OCI-LY1 (cell line): Measurements from ENCODE around the gene MPST.

Experiments used
- H2AFZ ChIP-seq: fragments of 200-600 bp; sonication (generic), shearing (Covaris generic); 2 replicates; pipeline ENCODE4 v1.6.0; 2014; ENCODE audit warnings: antibody characterized with exemption, mild to moderate bottlenecking, low read length
- H3F3A ChIP-seq: fragments of 200-600 bp; sonication (generic), shearing (Covaris generic); 2 replicates; pipeline ENCODE4 v1.6.0; 2014; ENCODE audit warnings: mild to moderate bottlenecking, antibody characterized with exemption, low read length, moderate library complexity; ENCODE audit not compliant: insufficient read depth
- H3K27ac ChIP-seq: fragments of 200-600 bp; sonication (generic); 2 replicates; pipeline ENCODE4 v1.5.1; 2014; ENCODE audit warnings: low read length, mixed run types, mild to moderate bottlenecking, low read depth; ENCODE audit not compliant: poor library complexity, severe bottlenecking
- H3K27me3 ChIP-seq: fragments of 200-600 bp; sonication (generic); 2 replicates; pipeline ENCODE4 v1.6.0; 2014; ENCODE audit warnings: antibody characterized with exemption, mild to moderate bottlenecking, low read length, moderate library complexity; ENCODE audit not compliant: insufficient read depth
- H3K36me3 ChIP-seq: fragments of 200-600 bp; sonication (generic); 2 replicates; pipeline ENCODE4 v1.6.1; 2014; ENCODE audit warnings: mild to moderate bottlenecking, antibody characterized with exemption, low read length, moderate library complexity, mixed read lengths; ENCODE audit not compliant: insufficient read depth
- H3K4me1 ChIP-seq: fragments of 200-600 bp; sonication (generic); 2 replicates; pipeline ENCODE4 v1.5.1; 2014; ENCODE audit warnings: mild to moderate bottlenecking, low read length, moderate library complexity; ENCODE audit not compliant: insufficient read depth, severe bottlenecking
- H3K4me2 ChIP-seq: fragments of 200-600 bp; sonication (generic), shearing (Covaris generic); 2 replicates; pipeline ENCODE4 v1.6.1; 2014; ENCODE audit warnings: low read length
- H3K4me3 ChIP-seq: fragments of 200-600 bp; sonication (generic); 2 replicates; pipeline ENCODE4 v1.5.1; 2014; ENCODE audit warnings: low read length, low read depth, mild to moderate bottlenecking, mixed read lengths; ENCODE audit not compliant: poor library complexity, severe bottlenecking
- H3K79me2 ChIP-seq: fragments of 200-600 bp; shearing (Covaris generic); 2 replicates; pipeline ENCODE4 v1.6.1; 2016; ENCODE audit warnings: mixed run types, low read length, mixed read lengths; ENCODE audit not compliant: insufficient read depth
- H3K9ac ChIP-seq: fragments of 200-600 bp; sonication (generic), shearing (Covaris generic); 2 replicates; pipeline ENCODE4 v1.6.1; 2014; ENCODE audit warnings: mild to moderate bottlenecking, low read length, mixed read lengths
- H3K9me2 ChIP-seq: fragments of 200-600 bp; sonication (generic), shearing (Covaris generic); 2 replicates; pipeline ENCODE4 v1.6.1; 2014; ENCODE audit warnings: low read depth, mild to moderate bottlenecking, low read length, mixed read lengths
- H3K9me3 ChIP-seq: fragments of 200-600 bp; shearing (Covaris generic); 2 replicates; pipeline ENCODE4 v1.6.1; 2014; ENCODE audit warnings: low read length, mixed read lengths
- H4K20me1 ChIP-seq: fragments of 200-600 bp; sonication (generic), shearing (Covaris generic); 2 replicates; pipeline ENCODE4 v1.6.0; 2016; ENCODE audit warnings: mild to moderate bottlenecking, low read length; ENCODE audit not compliant: insufficient read depth
- CTCF ChIP-seq: fragments of 200-600 bp; sonication (generic), shearing (Covaris generic); IDR thresholded peaks from 2 replicates; pipeline ENCODE4 v1.5.1; 2017; ENCODE audit warnings: mild to moderate bottlenecking, antibody characterized with exemption, low read length, moderate library complexity, mixed read lengths
- EZH2 ChIP-seq: fragments of 200-600 bp; sonication (generic), shearing (Covaris generic); IDR thresholded peaks from 2 replicates; pipeline ENCODE4 v1.8.0; 2017; ENCODE audit warnings: borderline replicate concordance, mixed run types, mild to moderate bottlenecking, antibody characterized with exemption, low read length, moderate library complexity, mixed read lengths

The MPST gene

GRCh38 chr22:37075822-37076433, 56.4 kb downstream of the MPST start:
- H3K27ac ChIP-seq: no peak overlapping the region
- H3K36me3 ChIP-seq: no peaks in the 10 kb centered on the region
- H3K27me3 ChIP-seq: 0 out of 2 replicates have a peak, but pooled peaks cover 7% of the 10 kb centered on the region
- H4K20me1 ChIP-seq: no peaks in the 10 kb centered on the region
- no peak for TF ChIP-seq EZH2
- TF ChIP-seq CTCF: no peak
- H3K79me2 ChIP-seq: no peaks in the 10 kb centered on the region
- H3K4me1 ChIP-seq: no peaks in the 10 kb centered on the region
- no peak overlapping the region for H3K4me2 ChIP-seq
- H3K9me3 ChIP-seq: no peaks in the 10 kb centered on the region
- no peak overlapping the region for H2AFZ ChIP-seq
- H3K9ac ChIP-seq: no peak overlapping the region
- H3F3A ChIP-seq: no peaks in the 10 kb centered on the region
- H3K9me2 ChIP-seq: no peaks in the 10 kb centered on the region
- H3K4me3 ChIP-seq: no peak overlapping the region

- Histone ChIP-seq H3K9ac (no peak overlapping the region), H3K36me3 (no peaks in the 10 kb centered on the region), H3K4me3 (no peak overlapping the region), H3F3A (no peaks in the 10 kb centered on the region), H2AFZ (no peak overlapping the region), H3K9me3 (no peaks in the 10 kb centered on the region), H3K27me3 (peaks cover 11% of the 10 kb centered on the region; the same call in 1 of the 2 replicates), H3K79me2 (no peaks in the 10 kb centered on the region), H3K27ac (no peak overlapping the region), H3K4me2 (no peak overlapping the region), H3K4me1 (no peaks in the 10 kb centered on the region), H3K9me2 (no peaks in the 10 kb centered on the region), H4K20me1 (no peaks in the 10 kb centered on the region)
- TF ChIP-seq CTCF (peak; percentile 94), EZH2 (no peak)
These were observed 58.4 kb downstream of the MPST start for GRCh38 chr22:37077802-37078448.

- H3K4me1 ChIP-seq: no peaks in the 10 kb centered on the region
- no peaks in the 10 kb centered on the region for H3K9me3 ChIP-seq
- H3K27ac ChIP-seq: no peak overlapping the region
- H3K9me2 ChIP-seq: no peaks in the 10 kb centered on the region
- no peaks in the 10 kb centered on the region for H3K79me2 ChIP-seq
- H3F3A ChIP-seq: no peaks in the 10 kb centered on the region
- H3K4me3 ChIP-seq: no peak overlapping the region
- H4K20me1 ChIP-seq: no peaks in the 10 kb centered on the region
- no peak overlapping the region for H3K4me2 ChIP-seq
- TF ChIP-seq CTCF (no peak), EZH2 (no peak)
- no peak overlapping the region for H2AFZ ChIP-seq
- peaks cover 11% of the 10 kb centered on the region; the same call in 1 of the 2 replicates for H3K27me3 ChIP-seq
- no peaks in the 10 kb centered on the region for H3K36me3 ChIP-seq
- no peak overlapping the region for H3K9ac ChIP-seq
These were observed 59.6 kb downstream of the MPST start for GRCh38 chr22:37079158-37079557.
